CD14-positive monocyte (primary cell): ENCODE results near the gene HK1. TPM values are rescaled to one million over a fixed set of nuclear protein-coding genes. Genes with fewer than 3 reads are reported as not detected.

Source experiments
- DNase-seq, 3 donors: peaks; one replicate each; pipeline ENCODE4 v3.0.0-alpha.2; 2011 to 2022
- H2AFZ ChIP-seq: 2 replicates; pipeline ENCODE4 v1.6.0; 2012; ENCODE audit warnings: mild to moderate bottlenecking, low read depth, low read length, inconsistent platforms; ENCODE audit not compliant: insufficient read depth, poor library complexity, severe bottlenecking
- H3K27ac ChIP-seq, 2 donors: 1 replicate in 1 of 2; 2 replicates in 1 of 2; pipeline ENCODE4 v1.5.1; 2012 to 2013; ENCODE audit warnings: low read length in 2 of 2, control low read depth in 1 of 2, inconsistent platforms in 1 of 2, low read depth in 1 of 2, mild to moderate bottlenecking in 1 of 2
- H3K27me3 ChIP-seq, 2 donors: one replicate each; pipeline versions ENCODE4 v1.6.0 to v1.6.1; 2011 to 2013; ENCODE audit warnings: low read length in 2 of 2; ENCODE audit not compliant: control insufficient read depth in 2 of 2, insufficient read depth in 2 of 2
- H3K36me3 ChIP-seq, 2 donors: replicated peaks in 1 of 2; 1 replicate in 1 of 2; 2 replicates in 1 of 2; pipeline versions ENCODE4 v1.5.1 to v1.6.1; 2012 to 2013; ENCODE audit warnings: low read length in 2 of 2, control low read depth in 1 of 2, inconsistent platforms in 1 of 2, mild to moderate bottlenecking in 1 of 2; ENCODE audit not compliant: insufficient read depth in 2 of 2, control insufficient read depth in 1 of 2
- H3K4me1 ChIP-seq, 2 donors: 1 replicate in 1 of 2; 2 replicates in 1 of 2; pipeline versions ENCODE4 v1.5.1 to v1.6.1; 2012 to 2013; ENCODE audit warnings: low read length in 2 of 2, control low read depth in 1 of 2, inconsistent platforms in 1 of 2, mild to moderate bottlenecking in 1 of 2, moderate library complexity in 1 of 2; ENCODE audit not compliant: insufficient read depth in 2 of 2, control insufficient read depth in 1 of 2
- H3K4me2 ChIP-seq: replicated peaks from 2 replicates; pipeline ENCODE3; 2012; ENCODE audit warnings: low read length, moderate library complexity, mild to moderate bottlenecking; ENCODE audit not compliant: poor library complexity, severe bottlenecking; ENCODE audit errors: extremely low read depth
- H3K4me3 ChIP-seq, 3 experiments: fragments of 200-600 bp in 1 of 3; sonication (generic) in 1 of 3; replicated peaks in 1 of 3; 1 replicate in 2 of 3; 2 replicates in 1 of 3; pipeline ENCODE4 v1.5.1; 2011 to 2013; ENCODE audit warnings: low read length in 3 of 3, mild to moderate bottlenecking in 3 of 3, control low read depth in 2 of 3, low read depth in 2 of 3, inconsistent platforms in 1 of 3, moderate library complexity in 1 of 3
- H3K79me2 ChIP-seq: 2 replicates; pipeline ENCODE4 v1.6.0; 2012; ENCODE audit warnings: mild to moderate bottlenecking, control low read depth, inconsistent platforms, low read length, moderate library complexity; ENCODE audit not compliant: insufficient read depth
- H3K9ac ChIP-seq: 2 replicates; pipeline ENCODE4 v1.6.0; 2017; ENCODE audit warnings: low read length, mild to moderate bottlenecking; ENCODE audit not compliant: insufficient read depth, poor library complexity, severe bottlenecking
- H3K9me3 ChIP-seq, 2 donors: replicated peaks in 1 of 2; 1 replicate in 1 of 2; 2 replicates in 1 of 2; pipeline versions ENCODE4 v1.5.1 to v1.6.1; 2012 to 2013; ENCODE audit warnings: low read length in 2 of 2, control low read depth in 1 of 2; ENCODE audit not compliant: control insufficient read depth in 1 of 2, insufficient read depth in 1 of 2
- H4K20me1 ChIP-seq: 2 replicates; pipeline ENCODE4 v1.6.0; 2012; ENCODE audit warnings: mild to moderate bottlenecking, low read length, control low read depth, moderate library complexity; ENCODE audit not compliant: insufficient read depth
- H3K27ac Mint-ChIP-seq, 7 donors: one replicate each; pipeline ENCODE4 v1.8.0; 2020; ENCODE audit warnings: mild to moderate bottlenecking in 7 of 7, mixed read lengths in 7 of 7, moderate library complexity in 6 of 7, inconsistent platforms in 2 of 7
- H3K27me3 Mint-ChIP-seq, 3 donors: one replicate each; pipeline ENCODE4 v1.8.0; 2021 to 2022; ENCODE audit warnings: low read depth in 3 of 3, mild to moderate bottlenecking in 3 of 3, mixed read lengths in 3 of 3, moderate library complexity in 3 of 3, inconsistent platforms in 1 of 3
- H3K36me3 Mint-ChIP-seq, 2 donors: one replicate each; pipeline ENCODE4 v1.8.0; 2020; ENCODE audit warnings: mixed read lengths in 2 of 2, inconsistent platforms in 1 of 2, mild to moderate bottlenecking in 1 of 2
- H3K4me1 Mint-ChIP-seq: one replicate; pipeline ENCODE4 v1.8.0; 2020; ENCODE audit warnings: mild to moderate bottlenecking, mixed read lengths
- H3K4me3 Mint-ChIP-seq, 2 donors: one replicate each; pipeline ENCODE4 v1.8.0; 2020; ENCODE audit warnings: mild to moderate bottlenecking in 2 of 2, mixed read lengths in 2 of 2, moderate library complexity in 1 of 2
- H3K9me3 Mint-ChIP-seq, 7 donors: one replicate each; pipeline ENCODE4 v1.8.0; 2020 to 2022; ENCODE audit warnings: mixed read lengths in 7 of 7, mild to moderate bottlenecking in 6 of 7, moderate library complexity in 6 of 7, inconsistent platforms in 2 of 7
- WGBS: methylation state at CpG from one replicate; pipeline ENCODE4 v1.1.5; 2013; ENCODE audit warnings: missing lambda C conversion rate; ENCODE audit not compliant: insufficient coverage; 5-methylcytosine and 5-hydroxymethylcytosine counted together
- intact Hi-C, 2 donors: fragments of 100-400 bp; cut with micrococcal nuclease; formaldehyde crosslinking; loops; one replicate each; pipeline versions ENCODE4 v1.15.0 to v1.15.1; 2023
- polyA plus RNA-seq, 3 donors: library from polyadenylated mRNA; depleted of rRNA in 1 of 3; unstranded in 2 of 3; stranded (reverse) in 1 of 3; fragments of 300-500 nt in 2 of 3; fragments of >200 nt in 1 of 3; fragmentation: Illumina TruSeq in 2 of 3; gene quantifications; 1 replicate in 2 of 3; 2 replicates in 1 of 3; pipeline ENCODE4 v1.2.3, GENCODE V29; 2012 to 2021
- TF ChIP-seq, protein P1 (sequence below): fragments of 200-600 bp; IDR thresholded peaks from one replicate; pipeline ENCODE4 v1.8.0; 2022; ENCODE audit warnings: antibody characterized with exemption, mild to moderate bottlenecking

Gene HK1
- polyA plus RNA-seq, 3 donors = 57.9 to 146 (median 125) TPM

DNA sequence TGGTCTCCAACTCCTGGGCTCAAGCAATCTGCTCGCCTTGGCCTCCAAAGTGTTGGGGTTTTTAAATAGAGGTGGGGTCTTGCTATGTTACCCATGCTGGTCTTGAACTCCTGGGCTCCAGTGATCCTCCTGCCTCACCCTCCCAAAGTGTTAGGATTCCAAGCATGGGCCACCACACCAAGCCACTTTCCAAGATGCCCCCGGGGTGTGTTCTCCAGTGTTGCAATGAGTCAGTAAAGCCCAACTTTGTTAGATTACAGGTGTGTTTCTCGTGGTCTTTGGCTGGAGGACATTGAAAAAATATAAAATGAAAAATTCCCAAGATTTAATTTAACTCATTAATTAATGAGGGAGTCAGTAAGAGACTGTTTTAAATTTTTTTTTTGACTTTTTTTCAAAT lies 109.2 kb downstream of the HK1 start:
- Histone ChIP-seq H3K9ac (no peak overlapping the region), H3K4me2 (no peak overlapping the region), H3K9me3 (no peaks in the 10 kb centered on the region), H3K36me3 (peaks cover 93 to 99% of the 10 kb centered on the region in 2 donors), H2AFZ (no peak overlapping the region), H3K27ac (no peak overlapping the region), H3K4me1 (peaks cover 7 to 8% of the 10 kb centered on the region in 2 donors), H4K20me1 (peaks cover 60% of the 10 kb centered on the region), H3K4me3 (no peak overlapping the region), H3K27me3 (no peaks in the 10 kb centered on the region), H3K79me2 (no peaks in the 10 kb centered on the region)
- no peak for DNase-seq
- Mint-ChIP-seq H3K4me3 (no peak overlapping the region), H3K4me1 (peaks cover 8% of the 10 kb centered on the region), H3K9me3 (peaks cover 0 to 2% (median 0%) of the 10 kb centered on the region in 7 donors), H3K36me3 (peaks cover 86 to 96% of the 10 kb centered on the region in 2 donors), H3K27ac (no peak overlapping the region), H3K27me3 (no peaks in the 10 kb centered on the region)
- WGBS = no CpG with 5 or more reads among the region's 3 CpGs
- intact Hi-C loops = no loop called here
- TF ChIP-seq, protein P1, sequence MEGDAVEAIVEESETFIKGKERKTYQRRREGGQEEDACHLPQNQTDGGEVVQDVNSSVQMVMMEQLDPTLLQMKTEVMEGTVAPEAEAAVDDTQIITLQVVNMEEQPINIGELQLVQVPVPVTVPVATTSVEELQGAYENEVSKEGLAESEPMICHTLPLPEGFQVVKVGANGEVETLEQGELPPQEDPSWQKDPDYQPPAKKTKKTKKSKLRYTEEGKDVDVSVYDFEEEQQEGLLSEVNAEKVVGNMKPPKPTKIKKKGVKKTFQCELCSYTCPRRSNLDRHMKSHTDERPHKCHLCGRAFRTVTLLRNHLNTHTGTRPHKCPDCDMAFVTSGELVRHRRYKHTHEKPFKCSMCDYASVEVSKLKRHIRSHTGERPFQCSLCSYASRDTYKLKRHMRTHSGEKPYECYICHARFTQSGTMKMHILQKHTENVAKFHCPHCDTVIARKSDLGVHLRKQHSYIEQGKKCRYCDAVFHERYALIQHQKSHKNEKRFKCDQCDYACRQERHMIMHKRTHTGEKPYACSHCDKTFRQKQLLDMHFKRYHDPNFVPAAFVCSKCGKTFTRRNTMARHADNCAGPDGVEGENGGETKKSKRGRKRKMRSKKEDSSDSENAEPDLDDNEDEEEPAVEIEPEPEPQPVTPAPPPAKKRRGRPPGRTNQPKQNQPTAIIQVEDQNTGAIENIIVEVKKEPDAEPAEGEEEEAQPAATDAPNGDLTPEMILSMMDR = no peak

DNA sequence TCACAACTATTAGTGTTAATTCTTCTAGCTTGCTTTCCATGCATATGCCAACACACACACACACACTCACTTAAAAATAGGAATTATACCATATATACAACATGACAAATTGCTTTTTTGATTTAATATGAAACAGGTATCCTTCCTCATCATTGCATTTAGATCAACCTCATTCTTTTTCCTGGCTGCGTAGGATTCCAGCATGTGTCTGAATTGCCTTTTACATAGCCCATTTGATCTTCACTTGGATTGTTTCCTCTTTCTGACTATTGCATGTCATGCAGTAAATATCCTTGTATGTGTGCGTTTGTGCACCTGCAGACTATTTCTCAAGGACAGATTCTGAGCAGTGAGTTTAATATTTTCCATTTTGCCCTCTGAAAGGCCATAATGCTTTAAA lies 110.2 kb downstream of the HK1 start:
- H3K27ac ChIP-seq = no peak overlapping the region
- 100% methylated on average over 1 of the region's 2 CpGs for WGBS
- no peaks in the 10 kb centered on the region for H3K79me2 ChIP-seq
- Mint-ChIP-seq H3K27ac (no peak overlapping the region), H3K4me3 (no peak overlapping the region), H3K4me1 (peaks cover 8% of the 10 kb centered on the region), H3K9me3 (peaks cover 0 to 2% (median 0%) of the 10 kb centered on the region in 7 donors), H3K27me3 (no peaks in the 10 kb centered on the region), H3K36me3 (peaks cover 82 to 96% of the 10 kb centered on the region in 2 donors)
- no peak overlapping the region for H3K4me2 ChIP-seq
- intact Hi-C loops = no loop called here
- H3K4me1 ChIP-seq = peaks cover 8% of the 10 kb centered on the region in 2 donors
- no peaks in the 10 kb centered on the region for H3K9me3 ChIP-seq
- H4K20me1 ChIP-seq = peaks cover 58% of the 10 kb centered on the region
- no peaks in the 10 kb centered on the region for H3K27me3 ChIP-seq
- H2AFZ ChIP-seq = no peak overlapping the region
- no peak overlapping the region for H3K4me3 ChIP-seq
- TF ChIP-seq, protein P1 = no peak
- H3K9ac ChIP-seq = no peak overlapping the region
- H3K36me3 ChIP-seq = peaks cover 91 to 99% of the 10 kb centered on the region in 2 donors
- no peak for DNase-seq
